Measurements from ENCODE around the gene CENPX. TPM values are rescaled to one million over a fixed set of nuclear protein-coding genes. Genes with fewer than 3 reads are reported as not detected.

The CENPX gene
- total RNA-seq, 1 donor from 2014 or later: 61.3 TPM

Other genes starting within 250 kb of the CENPX start
- not detected in 2 replicates for gene GCGR, start 218.7 kb downstream of the CENPX start, total RNA-seq
- gene MCRIP1, start 189.6 kb downstream of the CENPX start, total RNA-seq: 131 and 137 TPM in 2 replicates
- gene PPP1R27, start 187.8 kb downstream of the CENPX start, total RNA-seq: 0.38 TPM in 1 of 2 replicates, not detected in the other
- gene P4HB, start 162.3 kb downstream of the CENPX start, total RNA-seq: 870 and 1,165 TPM in 2 replicates
- gene ARHGDIA, start 151.5 kb downstream of the CENPX start, total RNA-seq: 243 and 355 TPM in 2 replicates
- gene ALYREF, start 131.3 kb downstream of the CENPX start, total RNA-seq: 143 and 151 TPM in 2 replicates
- 205 and 232 TPM in 2 replicates for gene ANAPC11, start 131.2 kb downstream of the CENPX start, total RNA-seq
- 1.2 and 1.9 TPM in 2 replicates for gene NPB, start 120.6 kb downstream of the CENPX start, total RNA-seq
- 30.4 and 41.1 TPM in 2 replicates for gene PCYT2, start 111.5 kb downstream of the CENPX start, total RNA-seq
- gene SIRT7, start 104.7 kb downstream of the CENPX start, total RNA-seq: 26.4 and 31.3 TPM in 2 replicates
- 39.7 and 41.1 TPM in 2 replicates for gene MAFG, start 95.1 kb downstream of the CENPX start, total RNA-seq
- gene PYCR1, start 85.6 kb downstream of the CENPX start, total RNA-seq: 132 and 166 TPM in 2 replicates
- not detected in 2 replicates for gene MYADML2, start 75.6 kb downstream of the CENPX start, total RNA-seq
- 0.17 TPM in 1 of 2 replicates, not detected in the other for gene NOTUM, start 61.7 kb downstream of the CENPX start, total RNA-seq
- gene ASPSCR1, start 45.2 kb downstream of the CENPX start, total RNA-seq: 19.5 and 26.8 TPM in 2 replicates
- 16.1 and 22.2 TPM in 2 replicates for gene LRRC45, start 427 bp upstream of the CENPX start, total RNA-seq
- gene RAC3, start 8.8 kb upstream of the CENPX start, total RNA-seq: 57.4 and 64.1 TPM in 2 replicates
- gene DCXR, start 14.8 kb upstream of the CENPX start, total RNA-seq: 70.8 and 73.6 TPM in 2 replicates
- gene RFNG, start 28.9 kb upstream of the CENPX start, total RNA-seq: 72.3 and 112 TPM in 2 replicates
- gene GPS1, start 29.0 kb upstream of the CENPX start, total RNA-seq: 150 and 163 TPM in 2 replicates
- gene DUS1L, start 42.9 kb upstream of the CENPX start, total RNA-seq: 147 and 177 TPM in 2 replicates
- gene FASN, start 75.4 kb upstream of the CENPX start, total RNA-seq: 202 and 249 TPM in 2 replicates
- gene CCDC57, start 190.0 kb upstream of the CENPX start, total RNA-seq: 25.5 and 27.5 TPM in 2 replicates
- gene SLC16A3, start 206.2 kb upstream of the CENPX start, total RNA-seq: 83.4 and 85.3 TPM in 2 replicates